SU-DHL-6 (cell line): ENCODE data around the gene CNFN.

ENCODE experiments used
- CTCF ChIP-seq: fragments of 200-600 bp; sonication (generic); IDR thresholded peaks from one replicate; pipeline ENCODE4 v1.5.1; 2017; ENCODE audit warnings: antibody characterized with exemption, mild to moderate bottlenecking, low read length, moderate library complexity; ENCODE audit not compliant: insufficient read depth, poor library complexity, severe bottlenecking
- EZH2phosphoT487 ChIP-seq: fragments of 200-600 bp; sonication (generic), shearing (Covaris generic); conservative IDR thresholded peaks from 2 replicates; pipeline ENCODE4 v1.6.1; 2018; ENCODE audit warnings: mild to moderate bottlenecking, antibody characterized with exemption, low read length, moderate library complexity, mixed read lengths

GRCh38 chr19:42366673-42367072 lies 23.4 kb downstream of the CNFN start:
- TF ChIP-seq CTCF (no peak), EZH2phosphoT487 (no peak)
